Sciatic nerve (tissue), 2 donors: Measurements from ENCODE around the gene NMT2. TPM values are rescaled to one million over a fixed set of nuclear protein-coding genes. Genes with fewer than 3 reads are reported as not detected.

ENCODE experiments used
- ATAC-seq: fragments of 200-7000 bp; cut with Tn5 transposase; one replicate; pipeline ENCODE4 v1.9.1; 2020; ENCODE audit warnings: mild to moderate bottlenecking, moderate library complexity
- DNase-seq: peaks from one replicate; pipeline ENCODE4 v3.0.0-alpha.2; 2020; ENCODE audit warnings: low spot score
- intact Hi-C: fragments of 100-400 bp; cut with DNase I; formaldehyde crosslinking; loops from one replicate; pipeline ENCODE4 v1.14.2; 2022
- total RNA-seq: library from RNA; stranded (reverse); fragmentation: NEBNext Ultra II Directional; extraction: Animal tissue kit (Norgen Biotek cat#: 25700); gene quantifications from one replicate; pipeline ENCODE4 v1.2.1, GENCODE V29; 2021
- donor health status: DM: no; HTN: no; CAD: no.
- donor health status: DM: no; HTN: no; CAD: no.

NMT2 gene
- total RNA-seq, 1 donor from 2014 or later = 29.9 TPM

DNA sequence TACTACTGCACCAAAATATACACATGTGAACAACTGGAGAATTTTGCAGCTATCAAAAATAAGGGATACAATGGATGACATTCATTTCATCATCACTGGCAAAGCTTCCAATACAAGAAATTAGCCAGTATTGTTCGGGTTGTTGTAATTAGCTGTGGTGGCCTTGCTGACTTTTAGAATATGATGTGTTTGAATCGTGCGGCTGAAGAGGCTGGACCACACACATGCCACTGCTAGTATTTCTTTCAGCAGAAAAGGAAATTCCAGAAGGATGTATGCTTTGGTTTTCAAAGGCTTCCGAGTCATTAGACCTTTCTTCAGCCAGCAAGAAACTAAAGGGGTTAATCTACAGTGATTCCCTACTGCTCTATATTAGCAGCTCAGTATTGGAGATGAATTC, 54.7 kb downstream of the NMT2 start:
- no peak for DNase-seq
- no peak for ATAC-seq
- intact Hi-C loops = no loop called here

DNA sequence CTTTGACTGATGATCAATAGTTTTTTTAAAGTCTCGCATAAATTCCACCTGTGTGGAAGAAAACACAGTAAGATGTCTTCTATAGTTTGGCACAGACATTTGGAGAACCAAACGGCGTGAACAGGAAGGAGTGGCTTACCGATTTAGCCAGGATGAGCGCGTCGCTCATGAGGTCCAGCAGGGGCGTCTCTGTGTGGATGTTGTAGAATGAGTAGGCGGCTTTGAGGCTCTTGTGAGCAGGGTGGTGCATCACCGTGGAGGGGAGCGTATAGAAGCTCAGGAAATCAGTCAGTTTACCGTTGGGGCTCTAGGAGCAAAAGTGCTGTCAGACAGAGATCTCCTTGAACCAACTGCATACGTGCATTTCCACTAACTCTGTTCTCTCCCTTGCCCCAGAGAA, 55.8 kb downstream of the NMT2 start:
- intact Hi-C loops = no loop called here
- ATAC-seq (no peak), DNase-seq (no peak)

GRCh38 chr10:15106352-15107013, 62.0 kb downstream of the NMT2 start:
- intact Hi-C loops = no loop called here
- DNase-seq = peak; percentile 80

DNA sequence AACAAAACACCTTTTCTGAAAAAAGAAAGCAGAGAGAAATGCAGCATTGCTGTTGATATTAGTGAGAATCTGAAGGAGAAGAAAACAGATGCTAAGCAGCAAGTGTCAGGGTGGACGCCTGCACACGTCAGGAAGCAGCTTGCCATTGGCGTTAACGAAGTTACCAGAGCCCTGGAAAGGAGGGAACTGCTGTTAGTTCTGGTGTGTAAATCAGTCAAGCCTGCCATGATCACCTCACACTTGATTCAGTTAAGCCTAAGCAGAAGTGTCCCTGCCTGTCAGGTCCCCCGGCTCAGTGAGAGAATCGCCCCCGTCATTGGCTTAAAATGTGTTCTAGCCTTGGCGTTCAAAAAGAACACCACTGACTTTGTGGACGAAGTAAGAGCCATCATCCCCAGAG, 65.0 kb downstream of the NMT2 start:
- intact Hi-C loops = no loop called here
- no peak for DNase-seq

More at GRCh38 chr10:15106352-15107013, 62.0 kb downstream of the NMT2 start:
- ATAC-seq = peak; percentile 93

GRCh38 chr10:15099886-15100285, 68.6 kb downstream of the NMT2 start:
- ATAC-seq (no peak), DNase-seq (no peak)
- intact Hi-C loops = no loop called here

More for the DNA sequence above, 65.0 kb downstream of the NMT2 start:
- ATAC-seq = no peak

GRCh38 chr10:15097011-15097812, 71.3 kb downstream of the NMT2 start, which contains the start of gene RPP38:
RPP38 (plus strand) TSS chr10:15097355; CDS start chr10:15103315, 5,960 bp downstream.
- intact Hi-C loops = no loop called here

DNA sequence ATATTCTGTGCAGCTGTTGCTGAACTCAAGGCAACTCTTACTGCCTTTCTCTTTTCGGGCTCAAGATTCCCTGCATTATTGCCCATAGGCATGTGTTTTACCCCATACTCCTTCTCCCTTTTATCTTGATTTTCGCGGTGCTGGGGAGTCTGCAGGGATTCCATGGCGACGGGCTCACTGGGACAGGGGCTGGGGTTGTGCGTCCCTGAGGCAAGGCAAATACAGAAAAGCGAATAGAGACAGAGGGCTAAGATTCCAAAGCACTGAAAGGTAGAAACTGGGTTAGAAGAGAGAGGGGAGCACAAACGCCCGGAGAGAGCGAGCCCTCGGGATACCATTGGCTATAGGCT, 71.9 kb downstream of the NMT2 start:
- ATAC-seq (peak; percentile 7), DNase-seq (no peak)
- intact Hi-C loops = no loop called here

More at GRCh38 chr10:15097011-15097812, 71.3 kb downstream of the NMT2 start, which contains the start of gene RPP38:
- DNase-seq = peak; percentile 99
- ATAC-seq = peak; percentile 99

- intact Hi-C loops = no loop called here
- DNase-seq (no peak), ATAC-seq (no peak)
These were observed 75.6 kb downstream of the NMT2 start for GRCh38 chr10:15092855-15093408.

DNA sequence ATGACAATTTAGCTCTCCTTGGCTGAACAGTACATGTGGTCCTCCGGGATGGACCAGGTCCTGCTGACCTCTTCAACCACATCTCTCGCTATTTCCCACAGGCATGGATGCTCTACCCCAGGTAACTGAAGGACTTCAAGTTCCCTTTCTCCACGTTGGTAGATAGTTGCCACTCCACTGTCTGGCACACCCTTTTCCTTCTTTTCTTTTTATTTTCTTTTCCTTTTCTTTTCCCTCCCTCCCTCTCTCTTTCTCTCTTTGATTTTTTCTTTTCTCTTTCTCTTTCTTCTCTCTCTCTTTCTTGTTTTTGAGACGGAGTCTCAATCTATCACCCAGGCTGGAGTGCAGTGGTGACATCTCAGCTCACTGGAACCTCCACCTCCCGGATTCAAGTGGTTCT, 77.1 kb downstream of the NMT2 start:
- DNase-seq = no peak
- intact Hi-C loops = no loop called here
- ATAC-seq = no peak

DNA sequence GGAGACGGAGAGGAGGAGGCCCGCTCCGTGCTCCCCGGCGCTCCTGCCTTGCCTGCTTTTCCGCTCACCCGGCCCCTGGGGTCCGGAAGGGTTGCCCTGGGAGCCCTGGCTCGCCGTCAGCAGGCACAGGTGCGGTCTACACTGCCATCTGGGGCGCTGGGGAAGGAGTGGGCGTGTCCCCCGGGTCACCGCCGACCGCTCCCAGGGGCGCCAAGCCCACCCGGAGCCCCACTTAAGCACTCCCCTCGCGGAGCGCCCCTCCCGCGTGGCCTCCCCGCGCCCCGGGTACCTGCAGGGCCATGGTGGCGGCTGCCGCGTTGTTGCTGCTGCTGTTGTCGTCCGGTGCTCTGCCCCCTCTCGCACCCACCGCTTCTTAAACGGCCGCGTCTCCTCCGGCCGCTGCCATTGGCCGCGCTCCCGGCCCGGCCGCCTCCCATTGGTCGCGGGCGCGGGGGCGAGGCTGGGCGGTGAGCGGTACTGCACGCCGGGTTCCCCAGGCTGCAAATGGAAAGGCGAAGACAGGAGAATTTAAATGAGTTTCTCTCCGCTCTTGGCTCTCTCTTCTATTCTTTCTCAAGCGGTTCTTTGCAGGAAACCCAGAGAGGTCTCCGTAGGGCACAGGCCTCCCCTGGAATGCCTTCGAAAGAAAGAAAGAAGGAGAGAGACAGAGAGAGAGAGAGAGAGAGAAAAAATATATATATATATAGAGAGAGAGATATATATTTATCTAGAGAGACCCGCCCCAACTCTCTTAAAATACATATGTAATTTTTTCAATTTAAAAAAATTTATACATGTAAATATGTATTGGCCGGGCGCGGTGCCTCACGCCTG, 79.8 kb downstream of the NMT2 start, which contains the start of gene ACBD7:
Gene ACBD7 (minus strand): TSS at position 349 of the 834 bp plus-strand sequence. CDS start 48 bp downstream, at position 301.
- ATAC-seq (peak; percentile 91), DNase-seq (peak; percentile 79)
- intact Hi-C loops = no loop called here

GRCh38 chr10:15084502-15084922, 84.0 kb downstream of the NMT2 start:
- intact Hi-C loops = no loop called here
- DNase-seq = no peak
- peak; percentile 86 for ATAC-seq

GRCh38 chr10:15083674-15084501, 84.6 kb downstream of the NMT2 start:
- intact Hi-C loops = no loop called here
- no peak for DNase-seq
- ATAC-seq = peak; percentile 17

DNA sequence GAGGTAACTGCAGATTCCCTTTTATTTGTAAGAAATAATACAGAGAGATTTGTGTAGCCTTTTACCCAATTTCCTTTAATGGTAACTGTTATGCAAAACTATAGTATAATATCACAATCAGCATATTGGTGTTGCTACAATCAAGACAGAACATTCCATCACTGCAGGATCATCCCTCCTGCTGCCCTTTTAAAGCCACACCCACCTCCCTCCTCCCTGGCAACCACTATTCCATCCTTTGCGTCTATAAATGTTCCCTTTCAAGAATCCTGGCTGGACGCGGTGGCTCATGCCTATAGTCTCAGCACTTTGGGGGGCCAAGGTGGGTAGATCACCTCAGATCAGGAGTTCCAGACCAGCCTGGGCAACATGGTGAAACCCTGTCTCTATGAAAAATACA, 93.1 kb downstream of the NMT2 start:
- intact Hi-C loops = no loop called here
- no peak for DNase-seq
- ATAC-seq = no peak

GRCh38 chr10:15072358-15072757, 96.1 kb downstream of the NMT2 start:
- intact Hi-C loops = no loop called here
- DNase-seq = no peak
- no peak for ATAC-seq

- ATAC-seq = no peak
- DNase-seq = no peak
These were observed 99.3 kb downstream of the NMT2 start for GRCh38 chr10:15069230-15069629.

DNA sequence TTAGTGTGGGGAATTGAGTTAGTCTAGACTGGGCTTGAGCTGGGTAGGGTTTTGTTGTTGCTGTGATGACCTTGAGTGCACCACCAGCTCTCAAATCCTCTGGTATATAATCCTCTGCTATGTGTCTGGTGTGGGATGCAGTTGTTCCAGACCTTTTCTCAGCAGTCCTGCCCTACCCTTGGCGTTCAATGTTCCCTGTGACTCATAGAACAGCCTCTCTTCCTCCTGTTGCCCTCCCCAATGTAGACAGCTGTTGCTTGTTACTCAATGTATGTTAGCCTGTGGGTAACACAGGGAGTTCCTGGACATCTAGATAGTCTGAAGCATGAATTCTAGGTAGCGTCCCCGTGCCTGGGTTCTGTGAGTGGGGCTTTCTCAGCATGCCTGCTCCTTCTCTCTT, 99.7 kb downstream of the NMT2 start:
- DNase-seq (no peak), ATAC-seq (no peak)
- intact Hi-C loops = no loop called here

More at GRCh38 chr10:15069230-15069629, 99.3 kb downstream of the NMT2 start:
- intact Hi-C loops = no loop called here

DNA sequence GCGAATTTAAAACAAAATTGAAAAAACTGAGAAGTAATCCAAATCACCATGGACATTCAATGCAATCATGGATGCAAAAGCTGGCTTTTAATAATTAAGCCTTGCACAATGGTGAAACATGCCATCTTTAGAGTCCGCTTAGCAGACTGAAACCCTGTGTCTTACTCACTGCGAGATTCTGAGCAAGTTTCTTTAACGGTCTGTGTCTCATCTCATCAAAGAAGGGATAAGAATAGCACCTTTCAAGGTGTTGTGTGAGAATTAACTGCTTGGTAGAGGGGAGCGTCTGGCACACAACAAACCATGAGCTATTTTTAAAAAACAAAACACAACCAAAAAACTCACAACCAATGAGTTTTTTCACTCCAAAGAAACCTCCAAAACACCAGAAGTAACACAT, 101.3 kb downstream of the NMT2 start:
- intact Hi-C loops = no loop called here
- DNase-seq (no peak), ATAC-seq (no peak)

GRCh38 chr10:15060638-15061037, 107.9 kb downstream of the NMT2 start:
- intact Hi-C loops = no loop called here
- ATAC-seq (no peak), DNase-seq (no peak)
